OCI-M2 (cell line): ENCODE measurements around the gene CYP4A22.
"Not testable (repeated sequence)": the region's sequence is repeated elsewhere in the genome, so short reads cannot be mapped to it uniquely, and the experiment has no call there.

Experiments used
- DNase-seq: peaks from one replicate; lab custom pipeline; 2025; ENCODE audit not compliant: unreplicated experiment; lab: John Stamatoyannopoulos, UW

Gene CYP4A22

GRCh38 chr1:47137198-47137597 lies at the start of gene CYP4A22:
TSS of gene CYP4A22 (plus strand) at chr1:47137441. CDS start at chr1:47137486, 45 bp downstream.
- no peak for DNase-seq

DNA sequence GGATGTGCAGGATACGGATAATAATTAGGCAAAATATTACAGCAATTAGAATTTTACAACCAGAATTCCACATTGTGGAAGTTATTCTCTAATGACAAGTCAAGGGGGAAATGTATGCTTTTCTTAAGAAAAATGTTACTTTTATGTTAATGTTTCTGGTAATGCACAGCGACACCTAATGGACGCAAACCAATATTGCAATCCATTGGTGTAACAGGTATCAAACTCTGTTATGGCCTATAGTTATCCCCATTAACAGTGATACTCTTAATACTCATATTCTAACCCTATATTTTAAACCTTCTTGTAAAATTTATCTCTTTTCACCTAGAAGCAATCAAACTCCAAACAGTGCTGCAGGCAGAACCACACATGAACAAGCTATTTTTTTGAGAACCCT lies 47.9 kb upstream of the CYP4A22 start:
- not testable (repeated sequence) for DNase-seq

DNA sequence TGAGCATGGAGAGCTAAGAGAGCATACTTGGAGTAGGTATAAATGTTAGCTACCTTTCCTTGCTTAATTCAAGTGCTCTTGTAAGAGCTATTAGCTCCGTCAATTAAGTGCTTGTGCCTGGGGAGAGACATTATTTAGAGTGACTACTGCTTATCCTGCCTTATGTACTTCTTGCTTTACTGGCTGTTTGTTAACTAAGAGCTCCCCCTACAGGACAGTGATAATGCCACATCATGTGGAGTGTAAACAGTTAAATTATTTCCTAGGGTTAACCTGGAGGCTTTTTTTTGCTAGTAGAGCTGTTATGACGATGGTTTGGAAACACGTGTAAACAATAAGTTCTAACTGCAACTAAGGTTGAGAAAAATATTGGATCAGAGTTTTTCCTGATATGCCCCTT lies 45.8 kb upstream of the CYP4A22 start:
- not testable (repeated sequence) for DNase-seq

- DNase-seq = no peak
These were observed 32.4 kb upstream of the CYP4A22 start for GRCh38 chr1:47104816-47105215.

DNA sequence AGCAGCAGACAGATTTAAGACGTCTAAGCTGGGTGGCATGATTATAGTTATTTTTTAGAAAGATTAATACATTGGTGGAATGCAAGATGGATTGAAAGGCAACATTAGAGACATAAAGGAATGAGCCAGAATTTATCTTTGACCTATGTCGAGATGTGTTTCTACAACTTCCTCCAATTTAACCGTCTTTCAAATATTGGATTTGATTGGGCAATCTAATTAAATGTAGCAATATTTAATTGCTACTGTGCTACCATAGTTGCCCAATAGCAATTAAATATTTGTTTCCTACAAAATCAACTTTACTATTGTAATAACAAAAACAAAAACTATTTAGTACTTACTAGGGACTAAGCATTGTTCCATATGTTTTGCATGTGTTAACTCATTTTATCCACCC lies 30.4 kb upstream of the CYP4A22 start:
- no peak for DNase-seq

- DNase-seq = not testable (repeated sequence)
These were observed 29.2 kb upstream of the CYP4A22 start for GRCh38 chr1:47107851-47108574.

DNA sequence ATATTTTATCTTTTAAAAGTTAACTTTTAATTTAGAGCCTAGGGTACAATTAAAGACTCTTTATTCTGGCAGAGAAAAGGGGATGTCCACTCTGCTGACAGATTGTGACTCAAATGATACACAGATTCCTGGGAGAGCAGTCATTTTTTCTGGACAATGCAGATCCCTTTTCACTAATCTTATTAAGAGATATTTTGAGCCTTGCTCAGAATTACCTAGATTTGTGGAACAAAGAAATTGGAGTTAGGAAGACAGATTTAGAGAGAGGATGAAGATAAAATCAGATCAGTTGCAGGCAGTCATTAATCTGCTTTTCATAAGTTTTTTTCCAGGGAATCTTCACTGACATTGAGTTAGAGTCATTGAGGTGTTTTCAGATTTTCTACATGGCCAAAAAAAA lies 27.8 kb upstream of the CYP4A22 start:
- not testable (repeated sequence) for DNase-seq

GRCh38 chr1:47113178-47113577 lies 24.1 kb upstream of the CYP4A22 start:
- no peak for DNase-seq

GRCh38 chr1:47121039-47121438 lies 16.2 kb upstream of the CYP4A22 start:
- not testable (repeated sequence) for DNase-seq

DNA sequence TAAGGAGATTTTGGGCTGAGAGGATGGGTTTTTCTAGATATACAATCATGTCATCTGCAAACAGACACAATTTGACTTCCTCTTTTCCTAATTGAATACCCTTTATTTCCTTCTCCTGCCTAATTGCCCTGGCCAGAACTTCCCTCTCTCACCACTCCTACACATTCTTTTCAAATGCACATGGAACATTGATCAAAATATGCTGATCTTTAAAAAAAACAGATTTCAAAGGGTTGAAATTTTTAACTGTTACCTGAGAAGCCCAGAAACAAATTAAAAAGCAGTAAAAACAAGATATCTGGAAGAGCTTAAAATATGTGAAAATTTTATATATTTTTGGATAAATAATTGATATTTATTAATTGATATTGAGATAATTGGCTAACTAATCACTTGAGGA lies 12.4 kb upstream of the CYP4A22 start:
- not testable (repeated sequence) for DNase-seq

GRCh38 chr1:47126997-47127396 lies 10.2 kb upstream of the CYP4A22 start:
- DNase-seq = not testable (repeated sequence)

DNA sequence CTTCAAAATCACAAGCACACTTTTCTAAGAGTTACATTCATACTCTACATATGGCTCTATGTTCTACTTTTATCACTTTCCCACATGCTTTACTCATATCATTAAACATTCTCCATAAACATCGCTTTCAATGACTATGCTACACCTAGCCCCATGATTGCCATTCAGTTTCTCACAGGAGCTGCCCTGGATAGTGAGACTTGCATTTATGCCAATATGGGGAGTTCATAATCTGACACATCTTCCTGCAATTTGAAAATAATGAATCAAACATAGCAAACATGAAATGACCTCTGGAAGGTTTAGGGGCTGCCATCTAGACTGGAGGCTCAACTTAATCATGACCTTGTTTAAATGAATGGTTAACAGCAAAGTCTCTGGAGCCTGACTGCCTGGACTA lies 9.0 kb upstream of the CYP4A22 start:
- DNase-seq = no peak

DNA sequence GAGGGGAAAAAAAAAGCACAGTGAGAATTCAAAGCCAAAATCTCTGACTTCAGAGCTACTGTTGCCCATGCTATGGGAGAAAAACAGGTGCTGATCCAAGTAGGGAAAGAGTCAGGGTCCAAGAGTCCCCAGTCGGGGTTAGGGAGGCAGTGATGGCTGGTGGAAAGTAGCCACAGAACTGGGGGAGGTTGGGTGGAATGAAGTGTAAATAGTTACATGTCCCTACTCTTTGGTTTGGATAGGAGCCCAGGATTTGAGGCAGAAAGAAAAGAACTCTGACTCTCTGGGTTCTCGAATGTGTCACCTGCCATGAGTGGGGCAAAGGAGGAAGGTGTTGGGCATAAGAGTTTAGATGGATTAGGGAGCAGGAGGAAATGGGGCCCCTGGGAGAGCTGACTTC lies 8.4 kb upstream of the CYP4A22 start:
- not testable (repeated sequence) for DNase-seq

DNA sequence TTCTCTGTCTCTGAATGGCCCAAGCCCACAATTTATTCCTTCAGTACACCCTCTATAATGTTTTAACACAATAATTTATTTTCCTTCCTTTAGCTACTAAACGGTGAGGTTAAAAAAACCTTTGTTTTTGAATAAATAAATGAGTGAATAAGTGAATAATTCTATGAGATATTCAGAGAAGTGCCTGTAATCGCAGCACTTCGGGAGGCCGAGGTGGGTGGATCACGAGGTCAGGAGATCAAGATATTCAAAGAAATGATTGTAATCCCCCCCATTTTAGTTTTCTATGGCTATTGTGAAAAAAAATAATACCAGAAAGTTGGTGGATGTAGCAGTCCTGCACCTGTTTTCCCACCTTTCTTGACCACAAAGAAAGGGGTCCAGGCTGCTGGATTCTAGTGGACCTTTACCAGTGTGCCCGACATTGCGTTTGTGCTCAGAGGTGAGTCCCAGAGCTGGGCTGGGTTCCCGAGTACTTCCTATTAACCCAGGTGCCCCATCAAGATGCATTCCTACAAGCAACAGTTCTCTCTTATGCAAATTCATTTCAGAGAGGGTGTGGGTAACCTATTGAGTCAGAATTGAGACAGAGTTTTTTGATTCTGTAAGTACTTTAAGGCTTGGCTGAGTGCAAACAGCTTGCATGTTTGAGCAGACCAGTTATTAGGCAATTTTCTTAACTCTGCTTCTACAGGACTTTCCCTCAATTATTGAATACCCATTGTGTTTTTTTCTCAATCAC lies 7.6 kb upstream of the CYP4A22 start:
- not testable (repeated sequence) for DNase-seq

- DNase-seq = not testable (repeated sequence)
These were observed 4.6 kb upstream of the CYP4A22 start for GRCh38 chr1:47132665-47133064.

DNA sequence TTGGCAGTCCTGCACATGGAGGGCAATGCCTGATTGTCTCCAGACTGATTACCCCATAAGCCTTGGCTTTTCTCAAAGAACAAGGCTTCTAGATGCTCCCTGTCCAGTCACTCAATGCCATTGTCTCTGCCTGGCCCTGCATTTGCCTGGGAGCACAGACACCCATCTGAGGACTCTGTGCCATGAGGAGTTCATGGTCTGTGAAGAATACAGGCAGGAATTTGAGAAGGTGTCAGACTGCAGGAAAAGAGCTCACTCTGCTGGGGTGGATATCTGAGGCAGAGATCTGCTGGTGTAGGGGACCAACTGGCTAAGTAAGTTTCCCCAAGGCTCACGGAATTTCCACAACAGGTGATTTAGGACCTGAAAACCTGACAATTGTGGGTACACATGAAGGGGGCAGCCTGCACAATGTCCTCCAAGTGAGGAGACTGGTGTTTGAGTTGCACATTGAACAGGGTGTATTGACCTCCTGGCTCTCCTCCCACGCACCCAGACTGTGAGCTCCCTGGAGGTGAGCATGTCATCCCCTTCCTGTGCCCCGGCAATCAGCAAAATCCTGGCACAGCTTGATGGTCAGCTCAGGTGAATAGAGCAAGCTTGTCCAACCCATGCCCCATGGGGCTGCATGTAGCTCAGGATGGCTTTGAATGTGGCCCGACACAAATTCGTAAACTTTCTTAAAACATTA lies 829 bp downstream of the CYP4A22 start:
- no peak for DNase-seq

GRCh38 chr1:47140358-47140757 lies 3.1 kb downstream of the CYP4A22 start:
- DNase-seq = not testable (repeated sequence)

GRCh38 chr1:47143654-47144053 lies 6.4 kb downstream of the CYP4A22 start:
- DNase-seq = not testable (repeated sequence)

GRCh38 chr1:47146495-47146894 lies 9.3 kb downstream of the CYP4A22 start:
- DNase-seq = not testable (repeated sequence)

- no peak for DNase-seq
These were observed 10.0 kb downstream of the CYP4A22 start for GRCh38 chr1:47147047-47147785.

DNA sequence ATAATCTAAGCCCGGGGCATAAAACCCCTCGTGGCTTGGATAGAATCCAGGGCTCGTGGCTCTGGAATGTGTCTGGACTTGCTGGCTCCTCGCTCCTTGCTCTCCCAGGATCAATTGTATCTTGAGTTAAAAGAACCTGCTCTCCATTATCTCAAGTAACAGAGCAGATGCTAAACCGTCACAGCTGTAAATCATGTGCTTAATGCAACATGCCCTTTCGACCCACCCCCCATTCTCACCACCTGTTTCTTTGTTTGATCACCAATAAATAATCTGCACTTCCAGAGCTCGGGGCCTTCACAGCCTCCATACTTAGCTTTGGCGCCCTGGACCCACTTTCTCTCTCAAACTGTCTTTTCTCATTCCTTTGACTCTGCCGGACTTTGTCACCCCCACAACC lies 11.9 kb downstream of the CYP4A22 start:
- not testable (repeated sequence) for DNase-seq
